Brain microvascular endothelial cell (primary cell): ENCODE measurements around the gene KRTAP10-3.

Source experiments
- DNase-seq: peaks from one replicate; pipeline ENCODE4 v3.0.0-alpha.2; 2020
- H3K27ac ChIP-seq: fragments of 250-450 bp; sonication (Bioruptor Pico); 2 replicates; pipeline ENCODE4 v1.5.1; 2020; ENCODE audit warnings: mild to moderate bottlenecking, moderate library complexity
- H3K27me3 ChIP-seq: fragments of 250-450 bp; sonication (Bioruptor Pico); replicated peaks from 2 replicates; pipeline ENCODE4 v1.5.1; 2020; ENCODE audit warnings: mild to moderate bottlenecking
- H3K36me3 ChIP-seq: fragments of 250-450 bp; sonication (Bioruptor Pico); replicated peaks from 2 replicates; pipeline ENCODE4 v1.5.1; 2020; ENCODE audit warnings: mild to moderate bottlenecking
- H3K4me3 ChIP-seq: 2 replicates; pipeline ENCODE4 v1.5.1; 2011; ENCODE audit warnings: low read depth, mild to moderate bottlenecking, control low read depth, low read length, moderate library complexity
- CTCF ChIP-seq: IDR thresholded peaks from 2 replicates; pipeline ENCODE4 v1.5.1; 2011; ENCODE audit warnings: low read depth, mild to moderate bottlenecking, moderate library complexity, low read length, control low read depth, inconsistent platforms; ENCODE audit errors: missing control alignments
- in situ Hi-C: cut with HindIII; loops from 2 replicates; pipeline ENCODE4 v1.10.0; 2017; ENCODE audit warnings: low sequenced_read_pairs, low pct_ligation_motif_present

The KRTAP10-3 gene

GRCh38 chr21:44590311-44590721 is 31.7 kb upstream of the KRTAP10-3 start:
- peaks cover 11% of the 10 kb centered on the region for H3K27me3 ChIP-seq
- H3K4me3 ChIP-seq = no peak overlapping the region
- in situ Hi-C loops = no loop called here
- DNase-seq = no peak
- no peaks in the 10 kb centered on the region for H3K36me3 ChIP-seq
- H3K27ac ChIP-seq = no peak overlapping the region
- no peak for TF ChIP-seq CTCF

- DNase-seq = no peak
- Histone ChIP-seq H3K27ac (no peak overlapping the region), H3K4me3 (no peak overlapping the region), H3K36me3 (no peaks in the 10 kb centered on the region), H3K27me3 (peaks cover 11% of the 10 kb centered on the region)
- in situ Hi-C loops = no loop called here
- no peak for TF ChIP-seq CTCF
Measured at GRCh38 chr21:44589586-44590305, 31.2 kb upstream of the KRTAP10-3 start.

- in situ Hi-C loops = no loop called here
- Histone ChIP-seq H3K27me3 (peaks cover 11% of the 10 kb centered on the region), H3K36me3 (no peaks in the 10 kb centered on the region), H3K4me3 (no peak overlapping the region), H3K27ac (no peak overlapping the region)
- DNase-seq = no peak
- no peak for TF ChIP-seq CTCF
Measured at GRCh38 chr21:44589094-44589493, 30.5 kb upstream of the KRTAP10-3 start.

GRCh38 chr21:44585892-44586291 is 27.3 kb upstream of the KRTAP10-3 start:
- no peak for TF ChIP-seq CTCF
- in situ Hi-C loops = no loop called here
- Histone ChIP-seq H3K27me3 (no peaks in the 10 kb centered on the region), H3K4me3 (no peak overlapping the region), H3K36me3 (no peaks in the 10 kb centered on the region), H3K27ac (no peak overlapping the region)
- no peak for DNase-seq

GRCh38 chr21:44583800-44584147 is 25.2 kb upstream of the KRTAP10-3 start:
- Histone ChIP-seq H3K27ac (no peak overlapping the region), H3K36me3 (no peaks in the 10 kb centered on the region), H3K27me3 (no peaks in the 10 kb centered on the region), H3K4me3 (no peak overlapping the region)
- in situ Hi-C loops = no loop called here
- no peak for TF ChIP-seq CTCF
- no peak for DNase-seq

GRCh38 chr21:44583089-44583799 is 24.6 kb upstream of the KRTAP10-3 start:
- no peak for DNase-seq
- in situ Hi-C loops = no loop called here
- TF ChIP-seq CTCF = no peak
- Histone ChIP-seq H3K36me3 (no peaks in the 10 kb centered on the region), H3K27me3 (no peaks in the 10 kb centered on the region), H3K4me3 (no peak overlapping the region), H3K27ac (no peak overlapping the region)
